Brain pericyte (primary cell): ENCODE results near the gene PPP6R1.
A peak's percentile ranks its signal among the peaks of the same experiment; 100 is the strongest.

Experiments used
- DNase-seq: peaks from one replicate; pipeline ENCODE4 v3.0.0-alpha.2; 2012; ENCODE audit warnings: low read depth, low spot score

PPP6R1 gene, protein sequence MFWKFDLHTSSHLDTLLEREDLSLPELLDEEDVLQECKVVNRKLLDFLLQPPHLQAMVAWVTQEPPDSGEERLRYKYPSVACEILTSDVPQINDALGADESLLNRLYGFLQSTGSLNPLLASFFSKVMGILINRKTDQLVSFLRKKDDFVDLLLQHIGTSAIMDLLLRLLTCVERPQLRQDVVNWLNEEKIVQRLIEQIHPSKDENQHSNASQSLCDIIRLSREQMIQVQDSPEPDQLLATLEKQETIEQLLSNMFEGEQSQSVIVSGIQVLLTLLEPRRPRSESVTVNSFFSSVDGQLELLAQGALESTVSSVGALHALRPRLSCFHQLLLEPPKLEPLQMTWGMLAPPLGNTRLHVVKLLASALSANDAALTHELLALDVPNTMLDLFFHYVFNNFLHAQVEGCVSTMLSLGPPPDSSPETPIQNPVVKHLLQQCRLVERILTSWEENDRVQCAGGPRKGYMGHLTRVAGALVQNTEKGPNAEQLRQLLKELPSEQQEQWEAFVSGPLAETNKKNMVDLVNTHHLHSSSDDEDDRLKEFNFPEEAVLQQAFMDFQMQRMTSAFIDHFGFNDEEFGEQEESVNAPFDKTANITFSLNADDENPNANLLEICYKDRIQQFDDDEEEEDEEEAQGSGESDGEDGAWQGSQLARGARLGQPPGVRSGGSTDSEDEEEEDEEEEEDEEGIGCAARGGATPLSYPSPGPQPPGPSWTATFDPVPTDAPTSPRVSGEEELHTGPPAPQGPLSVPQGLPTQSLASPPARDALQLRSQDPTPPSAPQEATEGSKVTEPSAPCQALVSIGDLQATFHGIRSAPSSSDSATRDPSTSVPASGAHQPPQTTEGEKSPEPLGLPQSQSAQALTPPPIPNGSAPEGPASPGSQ

DNA sequence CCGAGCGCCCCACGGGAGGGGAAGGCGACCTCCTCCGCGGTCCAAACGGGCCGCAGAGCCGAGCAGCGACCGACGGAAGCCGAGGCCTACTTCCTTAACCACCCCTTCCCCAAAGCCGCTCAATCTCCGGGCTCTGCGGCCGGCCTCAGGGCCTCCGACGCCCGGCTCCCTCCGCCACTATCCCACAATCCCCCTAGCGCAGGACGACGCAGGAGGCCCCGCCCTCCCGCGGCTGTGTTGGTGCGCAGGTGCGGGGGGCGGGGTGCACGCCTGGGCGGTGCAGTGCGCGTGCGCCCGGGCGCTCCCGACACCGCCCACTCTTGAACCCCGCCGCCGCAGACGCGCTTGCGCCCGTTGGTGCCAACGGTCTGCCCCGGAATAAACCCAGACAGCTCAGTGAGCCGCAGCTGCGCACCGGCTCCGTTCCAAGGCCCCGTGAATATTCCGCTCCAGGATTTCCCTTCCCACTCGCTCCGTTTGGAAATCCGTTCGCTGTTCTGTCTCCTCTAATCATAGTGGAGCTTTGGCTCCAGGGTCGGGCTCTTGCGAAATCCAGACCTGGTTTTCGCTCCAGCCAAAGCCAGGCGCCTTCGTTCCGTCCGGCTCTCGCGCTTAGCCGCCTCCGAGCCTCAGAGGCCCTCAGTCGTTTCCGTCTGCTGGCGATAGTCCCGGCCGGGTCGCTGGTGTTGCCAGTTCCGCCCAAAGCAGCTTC, at the start of gene PPP6R1:
Gene PPP6R1, minus strand, starts transcription at position 190 of the 712 bp plus-strand sequence. CDS start 11,914 bp downstream, outside the sequence.
- peak; percentile 99 for DNase-seq

DNA sequence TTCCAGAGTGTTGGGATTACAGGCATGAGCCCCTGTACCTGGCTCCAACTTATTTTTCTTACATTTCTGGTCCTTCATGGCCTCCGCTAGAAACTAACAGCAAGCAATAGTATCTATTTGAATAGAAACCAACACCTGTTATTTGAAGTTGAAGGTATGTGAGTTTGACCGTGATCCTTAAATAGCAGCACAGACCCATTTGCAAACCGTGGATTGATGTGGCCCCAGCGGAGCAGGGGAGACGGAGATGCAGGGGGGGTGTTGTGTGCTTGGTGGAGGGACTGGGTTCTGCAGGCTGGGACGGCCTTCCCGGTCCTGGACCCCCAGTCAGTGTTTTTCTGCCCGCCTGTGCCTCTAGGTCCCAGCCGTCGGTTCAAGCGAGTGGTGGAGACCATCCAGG, 49.5 kb upstream of the PPP6R1 start:
- no peak for DNase-seq

DNA sequence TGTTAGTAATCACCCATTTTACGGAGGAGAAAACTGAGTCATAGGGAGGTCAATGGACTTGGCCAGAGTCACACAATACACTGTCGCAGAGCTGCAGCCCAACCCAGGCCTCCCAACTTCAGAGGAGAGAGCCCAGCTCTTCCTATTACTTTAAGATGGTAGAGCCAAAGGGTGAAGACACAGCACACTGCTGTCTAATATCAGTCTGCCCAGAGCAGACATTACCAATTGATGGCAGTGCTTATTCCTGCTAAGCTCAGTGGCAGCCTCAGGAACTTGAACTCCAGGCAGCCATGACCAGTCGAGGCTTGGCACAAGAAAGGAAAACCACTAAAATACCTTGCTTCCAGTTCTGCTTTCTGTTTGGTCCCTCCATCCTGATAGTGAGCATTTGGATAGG, 47.9 kb upstream of the PPP6R1 start:
- DNase-seq = no peak

DNA sequence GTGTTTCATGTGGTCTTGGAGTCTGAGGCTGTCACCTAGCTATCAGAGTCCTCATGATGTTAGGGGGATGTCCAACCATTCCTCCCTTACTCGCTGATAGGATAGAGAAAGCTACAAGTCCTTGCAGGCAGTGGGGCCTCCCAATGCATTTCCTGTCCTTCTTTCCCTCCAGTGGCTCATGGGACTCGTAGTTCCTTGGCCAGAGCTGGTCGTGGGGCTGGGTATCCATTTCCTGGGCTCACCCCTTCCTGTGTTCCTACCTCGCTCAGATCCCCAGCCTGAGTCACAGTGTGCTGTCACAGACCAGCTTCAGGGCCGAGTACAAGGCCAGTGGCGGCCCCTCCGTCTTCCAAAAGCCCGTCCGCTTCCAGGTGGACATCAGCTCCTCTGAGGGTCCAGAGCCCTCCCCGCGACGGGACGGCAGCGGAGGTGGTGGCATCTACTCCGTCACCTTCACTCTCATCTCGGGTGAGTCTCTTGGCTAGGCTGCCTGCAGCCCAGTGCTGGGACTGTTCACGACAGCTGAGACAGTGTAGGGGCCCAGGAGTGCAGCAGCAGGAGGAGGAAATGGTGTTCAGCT, 47.3 kb upstream of the PPP6R1 start:
- no peak for DNase-seq

DNA sequence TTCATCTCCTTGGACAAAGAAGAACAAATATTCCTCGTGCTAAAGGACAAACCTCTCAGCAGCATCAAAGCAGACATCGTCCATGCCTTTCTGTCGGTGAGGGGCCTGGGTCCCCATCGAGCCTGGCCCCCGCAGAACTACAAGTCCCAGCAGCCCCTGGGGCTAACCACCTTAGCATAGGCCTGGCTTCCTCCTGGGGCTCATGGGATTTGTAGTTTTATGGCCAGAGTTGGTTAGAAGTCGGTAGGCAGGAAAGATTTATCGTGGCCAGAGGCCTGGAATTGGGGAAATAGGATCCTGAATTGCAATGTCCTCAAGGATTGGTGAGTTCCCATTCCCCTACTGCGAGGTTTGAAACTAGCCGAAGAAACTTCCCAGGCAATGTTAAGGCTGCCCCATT, 46.7 kb upstream of the PPP6R1 start:
- DNase-seq = no peak

DNA sequence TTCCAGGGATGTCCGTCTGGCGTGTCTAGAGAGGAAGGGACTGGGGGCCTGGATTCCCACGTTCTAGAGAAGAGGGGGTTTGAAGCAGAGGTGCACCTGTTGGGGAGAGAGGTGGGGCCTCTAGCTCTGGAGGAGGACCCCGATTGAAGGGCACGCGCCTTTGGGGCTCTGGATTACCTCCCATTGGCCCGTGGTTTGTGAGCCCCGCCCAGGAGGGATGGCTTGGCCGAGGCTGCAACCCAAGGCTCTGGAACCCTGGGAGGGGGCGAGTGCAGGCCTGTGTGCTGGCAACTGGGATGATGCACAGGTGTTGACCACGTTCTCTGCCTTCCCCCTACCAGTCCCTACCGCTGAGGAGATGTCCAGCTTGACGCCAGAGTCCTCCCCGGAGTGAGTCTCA, 46.2 kb upstream of the PPP6R1 start:
- no peak for DNase-seq

DNA sequence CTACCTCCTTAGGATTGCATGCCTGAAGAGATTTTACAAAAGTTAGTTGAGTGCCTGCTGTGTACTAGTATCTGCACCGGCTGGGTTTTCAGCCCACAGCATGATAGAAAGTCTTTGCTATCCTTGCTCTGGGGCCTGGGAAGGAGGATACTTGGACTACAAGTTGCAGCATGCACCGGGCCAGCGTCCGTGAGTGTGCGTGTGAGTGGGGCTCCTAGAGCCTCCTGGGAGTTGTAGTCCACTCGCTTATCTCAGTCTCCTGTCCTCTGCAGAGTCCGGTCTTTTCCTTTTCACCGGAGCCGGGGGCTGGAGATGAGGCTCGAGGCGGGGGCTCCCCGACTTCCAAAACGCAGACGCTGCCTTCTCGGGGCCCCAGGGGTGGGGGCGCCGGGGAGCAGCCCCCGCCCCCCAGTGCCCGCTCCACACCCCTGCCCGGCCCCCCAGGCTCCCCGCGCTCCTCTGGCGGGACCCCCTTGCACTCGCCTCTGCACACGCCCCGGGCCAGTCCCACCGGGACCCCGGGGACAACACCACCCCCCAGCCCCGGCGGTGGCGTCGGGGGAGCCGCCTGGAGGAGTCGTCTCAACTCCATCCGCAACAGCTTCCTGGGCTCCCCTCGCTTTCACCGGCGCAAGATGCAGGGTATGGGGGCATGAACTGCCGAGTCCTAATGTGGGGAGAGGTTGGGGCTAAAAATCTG, 45.6 kb upstream of the PPP6R1 start:
- DNase-seq = no peak

DNA sequence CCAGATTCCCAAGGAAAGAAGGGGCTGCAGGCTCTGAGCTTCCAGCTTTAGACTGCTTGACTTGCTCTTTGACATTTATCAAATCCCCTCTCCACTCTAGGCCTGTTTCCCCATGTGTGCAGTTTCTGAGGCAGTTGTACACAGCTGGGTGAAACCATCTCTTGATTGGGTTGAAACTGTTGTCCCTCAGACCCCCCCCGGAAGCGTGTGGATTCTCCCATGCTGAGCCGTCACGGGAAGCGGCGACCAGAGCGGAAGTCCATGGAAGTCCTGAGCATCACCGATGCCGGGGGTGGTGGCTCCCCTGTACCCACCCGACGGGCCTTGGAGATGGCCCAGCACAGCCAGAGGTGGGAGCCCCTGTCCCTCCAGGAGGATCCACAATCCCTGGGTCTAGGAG, 44.7 kb upstream of the PPP6R1 start:
- DNase-seq = no peak

DNA sequence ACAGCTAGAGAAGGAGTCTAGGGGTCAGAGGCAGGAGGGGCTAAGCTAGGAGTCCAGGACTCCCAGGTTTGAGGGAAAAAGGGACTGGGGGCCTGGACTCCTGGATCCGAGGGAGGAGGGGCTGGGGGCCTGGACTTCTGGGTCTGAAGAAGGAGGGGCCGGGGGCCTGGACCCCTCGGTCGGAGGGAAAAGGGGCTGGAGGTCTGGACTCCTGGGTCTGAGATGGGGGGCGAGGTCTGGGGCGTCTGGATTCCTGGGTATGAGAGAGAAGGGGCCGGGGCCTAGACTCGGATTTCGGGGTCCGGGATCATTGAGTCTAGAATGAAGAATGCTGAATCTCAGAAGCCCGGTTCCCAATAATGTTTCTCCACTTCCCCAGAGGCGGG, 43.5 kb upstream of the PPP6R1 start:
- no peak for DNase-seq

DNA sequence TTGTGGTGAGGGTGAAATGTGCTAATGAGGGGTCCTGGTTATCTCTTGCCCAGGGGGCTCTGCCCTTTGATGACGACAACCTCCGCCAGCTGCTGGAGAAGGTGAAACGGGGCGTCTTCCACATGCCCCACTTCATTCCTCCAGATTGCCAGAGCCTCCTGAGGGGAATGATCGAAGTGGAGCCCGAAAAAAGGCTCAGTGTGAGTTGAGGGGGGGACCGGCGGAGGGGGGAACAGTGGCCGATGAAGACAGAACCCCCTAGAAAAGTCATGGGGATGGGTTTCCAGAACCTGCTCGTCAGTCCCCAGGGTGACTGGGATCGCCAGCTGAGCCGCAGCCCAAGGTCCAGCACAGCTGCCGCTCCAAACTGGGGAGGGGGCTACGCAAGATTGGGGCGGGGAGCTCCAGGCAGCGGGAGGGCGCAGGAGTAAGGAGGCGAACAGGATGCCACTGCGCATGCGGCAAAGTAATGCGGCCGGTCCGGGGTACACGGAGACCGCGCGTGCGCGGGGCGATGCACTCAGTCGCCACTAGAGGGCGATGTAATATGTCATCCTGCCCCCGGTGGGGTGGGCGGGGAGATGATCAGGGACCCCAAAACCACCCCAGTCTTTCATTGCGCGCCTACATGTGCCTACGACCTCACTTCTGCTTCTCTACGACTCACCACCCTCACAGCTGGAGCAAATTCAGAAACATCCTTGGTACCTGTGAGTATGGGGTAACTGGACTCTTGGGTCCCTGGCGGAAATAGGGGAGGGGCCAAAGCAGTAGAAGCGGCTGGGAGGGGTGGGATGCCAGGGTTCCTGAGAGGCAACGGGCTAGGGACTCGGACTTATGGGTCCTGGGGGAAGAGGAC, 42.9 kb upstream of the PPP6R1 start:
- peak; percentile 30 for DNase-seq

DNA sequence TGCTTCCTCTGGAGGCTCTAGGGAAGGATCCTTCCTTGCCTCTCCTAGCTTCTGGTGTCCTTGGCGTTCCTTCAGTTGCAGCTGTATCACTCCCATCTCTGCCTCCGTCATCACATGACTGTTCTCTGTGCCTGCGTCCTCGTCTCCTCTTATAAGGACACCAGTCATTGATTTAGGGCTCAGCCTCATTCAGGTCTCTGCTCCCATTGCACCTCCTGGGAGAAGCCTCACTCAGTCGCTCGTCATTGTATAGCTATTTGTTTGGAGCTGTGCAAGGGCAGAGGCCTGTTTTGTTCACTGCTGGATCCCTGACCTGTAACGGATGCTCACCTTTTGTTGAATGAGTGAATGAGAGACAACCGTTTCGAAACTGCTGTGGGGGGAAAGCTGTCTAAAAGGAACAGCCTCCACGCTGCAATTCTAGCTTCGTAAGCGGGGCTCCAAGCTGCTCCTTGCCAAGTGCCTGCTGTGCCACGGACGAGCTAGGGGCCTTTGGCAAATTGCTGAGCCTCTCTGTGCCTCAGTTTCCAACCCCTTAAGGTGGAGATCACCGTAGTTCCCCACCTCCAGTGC, 42.2 kb upstream of the PPP6R1 start:
- DNase-seq = no peak

DNA sequence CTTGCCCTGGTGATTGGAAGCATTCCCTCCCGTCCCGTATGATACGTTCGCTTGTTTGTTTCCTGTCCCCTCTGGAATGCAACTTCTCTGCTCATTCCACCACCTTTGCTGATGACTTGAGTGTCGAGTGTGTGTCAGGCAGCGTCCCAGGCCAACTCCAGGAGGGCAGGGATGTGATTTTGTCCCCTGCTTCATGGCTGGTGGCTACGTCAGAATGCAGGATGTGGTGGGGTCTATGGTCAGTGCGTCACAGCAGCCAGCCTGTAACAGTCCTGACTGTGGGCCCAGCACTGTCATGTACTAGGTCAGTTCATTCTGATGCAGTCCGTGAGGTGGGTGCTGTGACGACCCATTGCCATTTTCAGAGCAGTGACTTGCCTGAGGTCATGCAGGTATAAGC, 41.2 kb upstream of the PPP6R1 start:
- DNase-seq = no peak

DNA sequence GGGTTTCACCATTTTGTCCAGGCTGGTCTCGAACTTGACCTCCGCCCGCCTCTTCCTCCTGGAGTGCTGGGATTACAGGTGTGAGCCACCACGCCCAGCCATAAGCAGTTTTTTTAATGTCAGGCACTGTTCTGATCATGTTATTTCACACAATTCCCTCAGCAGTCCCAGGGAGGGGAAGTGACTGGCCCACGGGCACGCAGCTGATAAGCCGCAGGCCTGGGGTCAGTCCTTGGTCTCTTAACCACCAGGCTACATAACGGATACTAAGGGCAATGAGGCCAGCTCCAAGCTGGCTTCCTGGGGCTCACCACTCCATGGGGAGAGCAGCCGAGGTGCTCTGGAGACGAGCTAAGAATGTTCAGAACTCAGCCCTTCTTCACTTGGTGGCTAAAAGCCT, 38.5 kb upstream of the PPP6R1 start:
- no peak for DNase-seq

DNA sequence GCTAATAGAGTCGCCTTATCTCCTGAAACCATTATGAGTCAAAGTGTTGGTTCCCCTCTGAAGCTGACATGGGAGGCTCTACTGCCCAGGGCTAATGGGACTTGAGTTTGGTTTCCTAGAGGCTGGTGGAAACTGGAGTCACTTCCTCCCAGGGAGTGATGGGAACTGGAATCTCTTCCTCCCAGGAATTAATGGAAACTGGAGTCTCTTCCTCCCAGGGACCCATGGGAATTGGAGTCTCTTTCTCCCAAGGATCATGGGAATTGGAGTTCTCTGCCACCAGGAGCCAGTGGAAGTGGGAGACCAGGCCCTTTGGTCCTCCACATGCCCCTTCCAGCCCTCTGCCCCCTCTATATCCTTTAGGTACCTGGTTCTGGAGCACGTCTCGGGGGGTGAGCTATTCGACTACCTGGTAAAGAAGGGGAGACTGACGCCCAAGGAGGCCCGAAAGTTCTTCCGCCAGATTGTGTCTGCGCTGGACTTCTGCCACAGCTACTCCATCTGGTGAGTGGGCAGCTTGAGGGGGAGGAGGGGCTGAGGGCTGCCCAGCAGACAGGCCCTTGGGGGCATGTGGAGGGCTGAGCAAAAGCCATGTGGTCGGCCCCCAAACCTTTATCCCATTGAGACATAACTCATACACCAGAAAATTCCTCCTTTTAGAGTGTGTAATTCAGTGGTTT, 30.4 kb upstream of the PPP6R1 start:
- no peak for DNase-seq

DNA sequence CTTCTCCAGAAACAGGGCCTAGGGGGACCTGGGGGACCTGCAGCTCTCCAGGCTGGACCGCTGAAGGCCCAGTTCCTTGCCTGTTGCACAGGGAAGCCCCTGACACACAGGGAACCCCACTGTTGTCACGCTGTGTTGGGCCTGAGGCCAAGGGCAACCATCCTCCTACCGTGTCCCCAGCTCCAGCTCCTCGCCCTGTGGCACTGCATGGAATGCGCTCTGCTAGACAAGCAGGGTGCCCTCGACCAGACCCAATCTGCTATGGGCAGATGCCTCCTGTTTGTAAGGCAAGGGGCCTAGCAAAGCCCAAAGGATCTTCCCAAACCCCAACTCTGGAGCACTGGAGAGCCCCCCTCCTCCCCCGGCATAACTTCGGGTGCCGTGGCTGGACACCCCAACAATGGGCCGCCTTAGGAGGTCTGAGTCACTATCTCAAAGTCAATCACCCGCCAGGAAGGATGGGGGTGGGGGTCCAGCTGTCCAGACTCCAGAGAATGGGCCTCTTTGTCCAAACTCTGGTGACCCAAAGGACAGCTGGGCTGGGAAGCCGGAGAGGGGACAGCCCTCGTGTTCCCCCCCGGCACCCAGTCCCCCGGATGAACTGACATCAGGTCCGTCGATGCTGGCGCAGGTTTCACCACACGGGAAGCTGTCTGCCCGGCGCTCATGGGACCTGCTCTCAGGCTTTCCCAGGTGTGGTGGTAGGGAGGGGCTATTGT, 28.7 kb upstream of the PPP6R1 start:
- no peak for DNase-seq

DNA sequence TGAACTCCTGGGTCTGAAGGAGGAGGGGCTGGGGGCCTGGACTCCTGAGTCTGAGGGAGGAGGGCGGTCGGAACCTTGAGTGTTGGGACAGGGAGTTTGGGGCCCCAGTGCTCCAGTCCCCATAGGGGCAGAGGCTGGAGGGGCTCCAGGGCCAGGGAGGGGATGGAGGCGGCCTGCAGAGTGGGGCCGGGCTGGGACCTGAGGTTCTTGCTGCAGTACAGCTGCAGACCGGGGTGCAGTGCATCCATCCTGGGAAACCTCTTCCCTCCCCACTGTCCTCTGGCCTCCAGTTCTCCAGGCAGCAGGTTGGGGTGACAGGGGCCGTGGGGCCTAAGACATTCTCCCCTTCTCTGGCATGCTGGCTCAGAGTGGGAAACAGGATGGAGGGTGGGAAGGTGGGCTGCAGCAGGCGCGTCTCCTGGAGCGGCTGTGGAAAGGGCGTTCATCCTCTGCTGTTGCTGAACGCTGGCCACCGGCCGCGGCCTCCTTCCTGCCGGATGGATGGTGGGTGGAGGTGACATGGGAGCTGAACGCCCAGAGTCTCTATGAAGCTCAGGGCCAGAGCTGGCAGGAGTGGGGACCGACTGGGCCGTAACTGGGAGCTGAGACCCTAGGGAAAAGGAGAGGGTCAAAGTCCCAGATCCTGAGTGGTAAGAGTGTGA, 26.5 kb upstream of the PPP6R1 start:
- DNase-seq = no peak

DNA sequence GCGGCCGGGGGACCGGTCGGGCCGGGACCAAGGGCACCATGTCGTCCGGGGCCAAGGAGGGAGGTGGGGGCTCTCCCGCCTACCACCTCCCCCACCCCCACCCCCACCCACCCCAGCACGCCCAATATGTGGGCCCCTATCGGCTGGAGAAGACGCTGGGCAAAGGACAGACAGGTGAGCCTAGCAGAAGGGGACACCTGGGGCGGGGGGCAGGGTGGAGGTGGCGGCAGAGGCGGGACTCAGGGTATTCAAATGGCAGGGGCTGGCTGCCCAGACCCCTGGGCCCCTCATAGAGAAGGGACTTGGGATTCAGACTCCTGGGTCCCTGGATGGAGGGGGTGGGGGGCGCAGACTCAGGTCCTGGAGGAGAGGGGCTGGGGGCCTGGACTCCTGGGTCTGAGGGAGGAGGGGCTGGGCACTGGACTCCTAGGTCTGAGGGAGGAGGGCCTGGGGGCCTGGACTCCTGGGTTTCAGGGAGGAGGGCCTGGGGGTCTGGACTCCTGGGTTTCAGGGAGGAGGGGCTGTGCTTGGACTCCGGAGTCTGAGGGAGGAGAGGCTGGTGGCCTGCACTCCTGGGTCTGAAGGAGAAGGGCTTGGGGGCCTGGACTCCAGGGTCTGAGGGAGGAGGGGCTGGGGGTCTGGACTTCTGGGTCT, 25.7 kb upstream of the PPP6R1 start:
- no peak for DNase-seq
